Fibroblast of the conjunctiva (primary cell): ENCODE results near the gene NPHS2.
"Not testable (repeated sequence)": the region's sequence is repeated elsewhere in the genome, so short reads cannot be mapped to it uniquely, and the experiment has no call there.

Experiments used
- DNase-seq: peaks from one replicate; pipeline ENCODE4 v3.0.0-alpha.2; 2010; ENCODE audit warnings: low read depth

Gene NPHS2

DNA sequence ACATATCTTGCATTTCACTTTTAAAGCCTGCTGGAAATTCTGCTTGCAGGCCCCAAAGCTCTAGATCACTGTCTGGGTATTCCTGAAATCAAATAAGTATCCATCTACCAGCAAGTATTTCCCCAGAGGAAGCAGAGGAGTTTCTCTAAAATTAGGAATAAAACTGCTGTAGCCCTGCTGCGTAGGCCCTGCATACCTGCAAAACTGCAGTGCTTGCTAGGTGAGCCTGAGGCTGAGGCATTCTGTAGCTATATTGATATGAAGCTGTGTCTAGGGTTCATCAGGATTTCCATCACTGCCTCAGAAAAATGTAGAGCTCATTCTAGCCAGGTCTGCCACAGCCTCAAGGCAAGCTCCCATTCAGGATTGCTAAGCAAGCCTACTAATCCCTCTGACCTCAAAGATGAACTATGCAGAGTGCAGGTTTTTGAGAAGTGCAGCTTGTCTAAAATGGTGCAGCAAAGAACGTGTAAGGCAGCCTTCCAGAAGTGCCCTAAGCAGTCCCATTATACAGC is 28.7 kb downstream of the NPHS2 start:
- DNase-seq: no peak

DNA sequence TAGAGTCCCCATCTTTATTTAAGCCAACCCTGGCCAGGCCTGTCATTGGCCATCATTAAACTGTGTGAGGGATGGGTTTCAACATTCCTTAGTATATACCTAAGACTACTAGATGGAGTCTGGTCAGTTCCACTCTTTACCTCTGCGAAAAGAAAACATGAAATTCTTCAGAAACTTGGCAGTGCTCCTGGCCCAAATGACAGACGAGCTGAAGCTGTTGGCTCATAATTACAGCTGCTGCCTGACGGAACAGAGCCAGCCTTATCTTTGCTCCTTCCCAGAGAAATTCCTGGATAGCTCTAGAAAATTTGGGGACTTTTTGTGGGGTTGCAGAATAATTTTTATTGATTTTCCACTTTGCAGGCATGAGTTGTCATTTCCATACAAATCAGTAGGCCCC is 30.4 kb downstream of the NPHS2 start:
- no peak for DNase-seq

DNA sequence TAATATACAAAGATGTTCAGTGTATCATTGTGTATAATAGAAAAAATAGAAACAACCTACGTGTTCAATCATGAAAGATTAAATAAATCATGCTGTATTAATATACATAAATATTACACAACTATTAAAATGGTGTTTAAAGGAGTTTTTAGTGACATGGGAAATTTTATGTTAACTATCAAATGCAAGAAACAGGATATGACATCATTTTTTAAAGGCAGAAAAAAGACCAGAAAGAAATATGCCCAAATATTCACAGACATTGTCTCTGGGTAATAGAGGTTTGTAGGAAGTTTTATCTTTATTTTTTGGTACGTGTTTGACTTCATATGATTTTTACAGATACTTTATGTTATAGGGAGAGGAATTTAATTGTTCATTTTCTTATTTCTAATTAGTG is 34.0 kb downstream of the NPHS2 start:
- no peak for DNase-seq

DNA sequence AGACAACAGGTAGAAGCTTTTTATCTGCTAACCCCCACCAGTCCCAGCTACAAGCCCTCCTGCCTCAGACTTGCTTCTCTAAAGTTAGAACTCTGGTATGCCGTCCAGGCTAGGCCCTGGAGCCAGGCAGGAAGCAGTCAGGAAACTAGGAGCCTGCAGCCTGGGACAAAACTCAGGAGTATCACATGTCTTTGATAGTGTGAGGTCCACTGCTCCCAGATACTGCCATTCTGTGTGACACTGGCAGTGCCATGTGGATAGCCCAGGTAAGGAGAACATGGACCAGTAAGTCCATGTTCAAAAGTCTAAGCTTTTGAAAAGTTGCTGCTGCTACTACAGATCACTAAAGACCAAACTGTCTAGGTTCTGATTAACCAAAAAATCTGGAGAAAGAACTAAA is 45.4 kb downstream of the NPHS2 start:
- DNase-seq: no peak

DNA sequence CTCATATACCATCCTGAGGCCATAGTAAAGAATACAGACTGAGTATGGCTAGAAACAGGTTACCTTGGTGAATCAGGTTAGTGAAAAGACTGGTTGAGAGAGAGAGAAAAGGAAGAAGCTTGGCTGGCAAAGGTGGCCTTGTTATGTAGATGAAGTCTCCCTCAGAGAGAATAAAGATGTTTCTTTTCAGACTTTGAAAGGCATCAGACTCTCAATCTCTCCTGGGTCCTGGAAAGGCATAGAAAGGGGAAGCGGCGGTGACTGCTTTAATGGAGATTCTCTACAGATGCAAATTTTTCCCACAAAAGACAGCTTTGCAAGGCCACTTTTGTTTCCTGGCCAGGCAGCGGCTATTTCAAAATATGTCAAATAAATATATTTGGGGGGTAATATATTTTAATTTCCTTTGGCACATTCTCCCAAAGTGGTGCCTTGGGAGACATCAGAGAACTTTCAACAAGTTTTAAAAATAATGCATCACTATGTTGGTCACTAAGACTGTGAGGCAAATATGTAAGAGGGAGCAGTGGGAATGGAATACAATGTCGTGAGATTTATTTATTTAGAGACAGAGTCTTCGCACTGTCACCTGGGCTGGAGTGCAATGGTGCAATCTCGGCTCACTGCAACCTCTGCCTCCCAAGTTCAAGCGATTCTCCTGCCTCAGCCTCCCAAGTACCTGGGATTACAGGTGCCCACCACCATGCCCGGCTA is 46.1 kb downstream of the NPHS2 start:
- DNase-seq: no peak

DNA sequence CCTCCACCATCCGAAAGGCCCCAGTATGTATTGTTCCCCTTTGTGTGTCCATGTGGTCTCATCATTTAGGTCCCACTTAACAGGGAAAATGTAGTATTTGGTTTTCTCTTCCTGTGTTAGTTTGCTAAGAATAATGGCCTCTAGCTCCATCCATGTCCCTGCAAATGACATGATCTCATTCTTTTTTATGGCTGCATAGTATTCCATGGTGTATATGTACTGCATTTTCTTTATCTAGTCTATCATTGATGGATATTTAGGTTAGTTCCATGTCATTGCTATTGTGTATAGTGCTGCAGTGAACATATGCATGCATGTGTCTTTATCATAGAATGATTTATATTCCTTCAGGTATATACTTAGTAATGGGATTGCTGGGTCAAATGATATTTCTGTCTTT is 57.2 kb downstream of the NPHS2 start:
- not testable (repeated sequence) for DNase-seq

DNA sequence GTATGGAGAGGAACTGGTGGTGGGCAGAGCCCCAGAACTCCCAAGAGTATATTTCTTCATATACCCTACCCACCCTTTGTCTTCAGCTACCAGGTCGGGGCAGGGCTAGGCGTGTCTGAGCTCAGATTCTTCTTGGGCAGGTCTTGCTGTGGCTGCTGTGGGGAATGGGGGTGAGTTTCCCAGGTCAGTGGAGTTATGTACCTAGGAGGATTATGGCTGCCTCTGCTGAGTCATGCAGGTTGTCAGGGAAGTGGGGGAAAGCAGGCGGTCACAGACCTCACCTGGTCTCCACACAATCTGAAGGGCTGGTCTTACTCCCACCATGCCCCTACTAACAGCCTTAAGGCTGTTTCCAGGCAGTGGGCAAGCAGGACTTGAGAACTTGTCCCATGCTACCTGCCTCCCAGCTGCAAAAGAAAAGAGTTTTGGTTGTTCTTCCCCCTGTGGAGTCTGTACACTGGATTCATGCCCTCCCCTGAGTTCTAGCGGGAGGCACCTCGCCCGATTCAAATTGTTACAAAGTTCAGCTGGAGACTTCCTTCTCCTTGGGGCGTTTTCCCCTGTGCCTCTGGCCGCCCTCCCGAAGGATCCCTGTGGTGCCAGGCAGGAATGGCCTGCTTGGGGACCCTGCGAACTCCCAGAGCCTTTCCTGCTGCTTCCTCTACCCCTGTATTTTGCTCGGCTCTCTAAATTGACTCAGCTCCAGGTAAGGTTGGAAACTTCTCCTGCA is 58.6 kb downstream of the NPHS2 start:
- DNase-seq: no peak

- no peak for DNase-seq
Observed at GRCh38 chr1:179510038-179510437, 65.7 kb downstream of the NPHS2 start.

GRCh38 chr1:179509384-179509783 is 66.4 kb downstream of the NPHS2 start:
- no peak for DNase-seq

DNA sequence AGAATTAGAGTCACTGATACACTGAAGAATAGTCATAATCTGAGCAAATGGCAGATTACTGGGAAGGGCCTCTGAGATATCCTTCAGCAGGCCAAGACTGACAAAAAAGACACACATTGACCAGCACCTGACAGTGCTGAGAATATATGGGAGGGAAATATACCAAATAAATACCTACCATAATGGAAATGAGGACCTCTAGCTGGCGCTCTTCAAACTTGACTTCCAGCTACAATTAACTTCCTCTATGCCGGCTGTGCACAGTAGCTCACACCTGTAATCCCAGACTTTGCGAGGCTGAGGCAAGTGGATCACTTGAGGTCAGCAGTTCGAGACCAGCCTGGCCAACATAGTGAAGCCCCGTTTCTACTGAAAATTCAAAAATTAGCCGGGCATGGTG is 69.5 kb downstream of the NPHS2 start:
- DNase-seq: no peak
